HG02642 (cell line): Measurements from ENCODE around the gene OLAH.

Source experiments
- ATAC-seq: cut with Tn5 transposase; IDR thresholded peaks from one replicate; pipeline ENCODE4 v1.9.1; 2021; ENCODE audit warnings: mild to moderate bottlenecking; ENCODE audit not compliant: unreplicated experiment, poor library complexity

Gene OLAH

DNA sequence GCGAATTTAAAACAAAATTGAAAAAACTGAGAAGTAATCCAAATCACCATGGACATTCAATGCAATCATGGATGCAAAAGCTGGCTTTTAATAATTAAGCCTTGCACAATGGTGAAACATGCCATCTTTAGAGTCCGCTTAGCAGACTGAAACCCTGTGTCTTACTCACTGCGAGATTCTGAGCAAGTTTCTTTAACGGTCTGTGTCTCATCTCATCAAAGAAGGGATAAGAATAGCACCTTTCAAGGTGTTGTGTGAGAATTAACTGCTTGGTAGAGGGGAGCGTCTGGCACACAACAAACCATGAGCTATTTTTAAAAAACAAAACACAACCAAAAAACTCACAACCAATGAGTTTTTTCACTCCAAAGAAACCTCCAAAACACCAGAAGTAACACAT lies 23.4 kb downstream of the OLAH start:
- ATAC-seq: no peak

- no peak for ATAC-seq
Observed at GRCh38 chr10:15068802-15069201, 25.1 kb downstream of the OLAH start.

DNA sequence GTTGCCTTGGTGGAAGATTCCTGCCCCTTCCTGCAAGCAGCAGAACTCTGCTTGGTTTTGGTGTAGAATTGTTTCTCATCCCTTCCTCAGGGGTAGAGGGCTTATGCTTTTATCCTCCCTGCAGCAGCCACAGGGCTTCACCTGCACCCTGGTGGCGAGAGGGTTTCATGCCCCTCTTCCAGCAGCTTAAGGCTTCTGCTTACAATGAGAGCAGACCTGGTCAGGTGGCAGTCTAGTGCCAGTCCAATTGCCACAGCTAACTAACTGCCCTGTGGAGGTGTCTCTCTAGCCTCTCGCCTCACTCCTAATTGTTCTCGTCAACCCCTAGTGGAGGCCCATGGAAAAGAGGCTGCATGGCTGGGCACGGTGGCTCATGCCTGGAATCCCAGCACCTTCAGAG lies 25.5 kb downstream of the OLAH start:
- ATAC-seq: no peak

GRCh38 chr10:15072358-15072757 lies 28.6 kb downstream of the OLAH start:
- ATAC-seq: no peak

- no peak for ATAC-seq
Observed at GRCh38 chr10:15075421-15075820, 31.7 kb downstream of the OLAH start.

DNA sequence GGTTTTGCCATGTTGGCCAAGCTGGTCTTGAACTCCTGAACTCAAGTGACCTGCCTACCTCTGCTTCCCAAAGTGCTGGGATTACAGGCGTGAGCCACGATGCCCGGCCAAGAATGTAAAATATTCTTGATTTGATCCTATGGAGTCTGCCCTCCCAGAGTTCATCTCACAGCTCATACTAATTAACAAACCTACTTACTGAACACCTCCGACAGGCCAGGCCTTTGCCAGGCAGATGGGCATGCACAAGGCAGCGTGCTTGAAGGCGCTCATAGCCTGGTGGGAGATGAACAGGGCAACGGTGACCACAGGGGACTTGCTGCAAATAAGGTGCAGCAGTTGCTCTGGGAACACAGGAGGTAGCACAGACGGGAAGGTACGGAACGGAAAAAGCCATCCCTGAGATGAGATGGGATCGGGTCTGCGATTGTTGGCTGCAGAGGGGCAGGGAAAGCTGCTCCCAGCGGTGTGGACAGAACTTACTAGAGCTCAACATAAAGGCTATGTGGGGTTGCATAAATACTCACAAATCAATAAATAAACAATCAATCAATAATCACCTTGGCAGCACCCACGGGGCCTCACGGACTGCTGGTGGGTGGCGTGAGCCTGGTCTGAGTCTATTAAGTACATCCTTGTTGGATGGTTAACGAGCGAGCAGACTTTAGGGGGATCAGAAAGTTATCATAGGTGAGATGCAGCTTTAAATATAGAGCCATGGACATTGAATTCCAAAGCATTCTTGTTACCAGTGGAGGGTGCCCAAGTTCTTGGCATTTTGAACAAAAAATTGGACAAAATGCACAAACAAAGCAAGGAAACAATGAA lies 40.1 kb downstream of the OLAH start:
- ATAC-seq: no peak

DNA sequence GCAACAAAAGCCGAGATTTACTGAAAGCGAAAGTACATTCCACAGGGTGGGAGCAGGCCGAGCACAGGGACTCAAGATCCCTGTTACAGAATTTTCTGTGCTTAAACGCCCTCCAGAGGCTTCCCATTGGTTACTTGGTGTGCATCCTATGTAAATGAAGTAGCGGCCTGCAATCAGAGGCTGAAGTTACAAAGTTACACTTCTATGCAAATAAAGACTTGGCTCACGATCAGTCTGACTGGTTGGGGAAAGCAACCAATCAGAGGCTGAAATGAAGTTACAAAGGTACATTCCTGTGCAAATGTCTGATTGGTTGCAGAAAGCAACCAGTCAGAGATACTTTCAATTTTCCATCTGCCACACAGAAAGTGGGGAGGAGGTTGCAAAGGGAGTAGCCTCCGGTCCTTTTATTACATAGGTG lies 40.8 kb downstream of the OLAH start:
- ATAC-seq: no peak

- peak; percentile 100 for ATAC-seq
Observed at GRCh38 chr10:15088428-15089261, 44.9 kb downstream of the OLAH start, which contains the start of gene ACBD7. TSS of gene ACBD7 (minus strand) at chr10:15088776. CDS start at chr10:15088728, 48 bp downstream.

GRCh38 chr10:15091418-15091817 lies 47.7 kb downstream of the OLAH start:
- ATAC-seq: no peak

DNA sequence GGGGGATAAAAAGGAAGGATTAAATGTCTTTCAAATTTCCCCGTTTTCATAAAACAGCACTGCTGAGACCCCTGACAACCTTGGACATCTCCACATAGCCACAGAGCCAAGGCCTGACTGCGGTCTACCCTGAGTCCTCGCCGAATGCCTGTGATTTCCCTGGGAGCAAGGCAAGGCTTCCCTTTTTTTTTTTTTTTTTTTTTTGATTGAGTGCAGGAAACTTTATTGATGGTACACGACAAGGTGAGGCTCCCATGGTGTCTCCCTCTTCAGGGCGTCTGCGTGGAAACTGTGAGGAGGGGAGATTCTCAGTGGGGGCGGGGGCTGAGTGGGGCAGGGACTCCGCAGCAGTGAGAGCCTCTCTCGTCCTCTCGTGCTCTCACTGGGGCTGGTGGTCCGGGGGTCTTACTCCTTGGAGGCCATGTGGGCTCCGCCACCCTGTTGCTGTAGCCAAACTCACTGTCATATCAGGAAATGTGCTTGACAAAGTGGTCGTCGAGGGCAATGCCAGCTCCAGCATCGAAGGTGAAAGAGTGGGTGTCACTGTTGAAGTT lies 49.2 kb downstream of the OLAH start:
- no peak for ATAC-seq

- peak; percentile 23 for ATAC-seq
Observed at GRCh38 chr10:15096661-15097010, 52.9 kb downstream of the OLAH start.

- peak; percentile 86 for ATAC-seq
Observed at GRCh38 chr10:15097011-15097812, 53.5 kb downstream of the OLAH start, which contains the start of gene RPP38. TSS of gene RPP38 (plus strand) at chr10:15097355. CDS start at chr10:15103315, 5,960 bp downstream.

- ATAC-seq: no peak
Observed at GRCh38 chr10:15099886-15100285, 56.1 kb downstream of the OLAH start.

DNA sequence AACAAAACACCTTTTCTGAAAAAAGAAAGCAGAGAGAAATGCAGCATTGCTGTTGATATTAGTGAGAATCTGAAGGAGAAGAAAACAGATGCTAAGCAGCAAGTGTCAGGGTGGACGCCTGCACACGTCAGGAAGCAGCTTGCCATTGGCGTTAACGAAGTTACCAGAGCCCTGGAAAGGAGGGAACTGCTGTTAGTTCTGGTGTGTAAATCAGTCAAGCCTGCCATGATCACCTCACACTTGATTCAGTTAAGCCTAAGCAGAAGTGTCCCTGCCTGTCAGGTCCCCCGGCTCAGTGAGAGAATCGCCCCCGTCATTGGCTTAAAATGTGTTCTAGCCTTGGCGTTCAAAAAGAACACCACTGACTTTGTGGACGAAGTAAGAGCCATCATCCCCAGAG lies 59.8 kb downstream of the OLAH start:
- ATAC-seq: no peak

- peak; percentile 85 for ATAC-seq
Observed at GRCh38 chr10:15106352-15107013, 62.7 kb downstream of the OLAH start.

DNA sequence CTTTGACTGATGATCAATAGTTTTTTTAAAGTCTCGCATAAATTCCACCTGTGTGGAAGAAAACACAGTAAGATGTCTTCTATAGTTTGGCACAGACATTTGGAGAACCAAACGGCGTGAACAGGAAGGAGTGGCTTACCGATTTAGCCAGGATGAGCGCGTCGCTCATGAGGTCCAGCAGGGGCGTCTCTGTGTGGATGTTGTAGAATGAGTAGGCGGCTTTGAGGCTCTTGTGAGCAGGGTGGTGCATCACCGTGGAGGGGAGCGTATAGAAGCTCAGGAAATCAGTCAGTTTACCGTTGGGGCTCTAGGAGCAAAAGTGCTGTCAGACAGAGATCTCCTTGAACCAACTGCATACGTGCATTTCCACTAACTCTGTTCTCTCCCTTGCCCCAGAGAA lies 68.9 kb downstream of the OLAH start:
- no peak for ATAC-seq

- ATAC-seq: no peak
Observed at GRCh38 chr10:15113766-15114165, 70.0 kb downstream of the OLAH start.

- no peak for ATAC-seq
Observed at GRCh38 chr10:15116225-15116624, 72.5 kb downstream of the OLAH start.

GRCh38 chr10:15118615-15119014 lies 74.9 kb downstream of the OLAH start:
- ATAC-seq: no peak

DNA sequence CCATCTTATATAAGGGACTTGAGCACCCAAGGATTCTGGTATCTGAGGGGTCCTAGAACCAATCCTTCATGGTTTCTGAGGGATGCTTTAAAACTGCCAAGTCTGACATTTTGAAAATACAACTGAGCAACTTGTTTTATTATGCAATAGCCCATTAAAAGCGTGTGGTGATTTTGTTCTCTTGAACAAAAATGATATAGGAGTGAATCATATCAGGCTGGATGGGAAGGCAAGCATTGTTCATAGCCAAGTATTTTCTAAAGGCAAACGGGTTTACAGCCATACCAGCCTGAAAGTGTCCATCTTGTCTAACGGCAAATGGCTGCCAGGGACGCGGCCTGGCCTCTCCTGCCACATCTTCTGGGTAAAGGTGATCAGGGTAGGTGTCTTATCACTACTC lies 76.8 kb downstream of the OLAH start:
- ATAC-seq: no peak
